ENCODE data around the gene PKP4.

The PKP4 gene

GRCh38 chr2:158602027-158602426, 145.3 kb downstream of the PKP4 start:
- TF ChIP-seq REST (IDR thresholded peaks at IDR 0.05; ENCODE audit: insufficient read depth in 1 of 2, low read depth in 2 of 2, low read length in 2 of 2) (no peak), POLR2AphosphoS5 (IDR thresholded peaks at IDR 0.05; ENCODE audit: low read depth, low read length) (no peak), TAF1 (IDR thresholded peaks at IDR 0.05; ENCODE audit: borderline replicate concordance, insufficient read depth, low read length) (no peak), SIN3A (IDR thresholded peaks at IDR 0.05; ENCODE audit: borderline replicate concordance, insufficient read depth, low read length) (no peak), FOXP2 (optimal IDR thresholded peaks at IDR 0.05; ENCODE audit: borderline replicate concordance, extremely low read depth, extremely low read length, insufficient read depth) (no peak)

GRCh38 chr2:158603205-158603604, 146.5 kb downstream of the PKP4 start:
- TF ChIP-seq FOXP2 (optimal IDR thresholded peaks at IDR 0.05; ENCODE audit: borderline replicate concordance, extremely low read depth, extremely low read length, insufficient read depth) (no peak), TAF1 (IDR thresholded peaks at IDR 0.05; ENCODE audit: borderline replicate concordance, insufficient read depth, low read length) (no peak), POLR2AphosphoS5 (IDR thresholded peaks at IDR 0.05; ENCODE audit: low read depth, low read length) (no peak), SIN3A (IDR thresholded peaks at IDR 0.05; ENCODE audit: borderline replicate concordance, insufficient read depth, low read length) (no peak), REST (IDR thresholded peaks at IDR 0.05; ENCODE audit: insufficient read depth in 1 of 2, low read depth in 2 of 2, low read length in 2 of 2) (no peak)

- no peak for TF ChIP-seq REST (IDR thresholded peaks at IDR 0.05; ENCODE audit: insufficient read depth in 1 of 2, low read depth in 2 of 2, low read length in 2 of 2)
- TF ChIP-seq SIN3A (IDR thresholded peaks at IDR 0.05; ENCODE audit: borderline replicate concordance, insufficient read depth, low read length) = no peak
- no peak for TF ChIP-seq FOXP2 (optimal IDR thresholded peaks at IDR 0.05; ENCODE audit: borderline replicate concordance, extremely low read depth, extremely low read length, insufficient read depth)
- no peak for TF ChIP-seq POLR2AphosphoS5 (IDR thresholded peaks at IDR 0.05; ENCODE audit: low read depth, low read length)
- no peak for TF ChIP-seq TAF1 (IDR thresholded peaks at IDR 0.05; ENCODE audit: borderline replicate concordance, insufficient read depth, low read length)
Observed at GRCh38 chr2:158603986-158604385, 147.2 kb downstream of the PKP4 start.

- TF ChIP-seq REST (IDR thresholded peaks at IDR 0.05; ENCODE audit: insufficient read depth in 1 of 2, low read depth in 2 of 2, low read length in 2 of 2) (no peak), POLR2AphosphoS5 (IDR thresholded peaks at IDR 0.05; ENCODE audit: low read depth, low read length) (no peak), FOXP2 (optimal IDR thresholded peaks at IDR 0.05; ENCODE audit: borderline replicate concordance, extremely low read depth, extremely low read length, insufficient read depth) (no peak), TAF1 (IDR thresholded peaks at IDR 0.05; ENCODE audit: borderline replicate concordance, insufficient read depth, low read length) (no peak), SIN3A (IDR thresholded peaks at IDR 0.05; ENCODE audit: borderline replicate concordance, insufficient read depth, low read length) (no peak)
Observed at GRCh38 chr2:158610059-158610458, 153.3 kb downstream of the PKP4 start.

- TF ChIP-seq POLR2AphosphoS5 (IDR thresholded peaks at IDR 0.05; ENCODE audit: low read depth, low read length) (no peak), SIN3A (IDR thresholded peaks at IDR 0.05; ENCODE audit: borderline replicate concordance, insufficient read depth, low read length) (no peak), REST (IDR thresholded peaks at IDR 0.05; ENCODE audit: insufficient read depth in 1 of 2, low read depth in 2 of 2, low read length in 2 of 2) (no peak), FOXP2 (optimal IDR thresholded peaks at IDR 0.05; ENCODE audit: borderline replicate concordance, extremely low read depth, extremely low read length, insufficient read depth) (no peak)
Observed at GRCh38 chr2:158616480-158617000, 159.8 kb downstream of the PKP4 start.
